Stimulated activated CD8-positive, alpha-beta memory T cell treated with anti-CD3 and anti-CD28 coated beads, Interleukin-12 subunit alpha, Interleukin-12 subunit beta, amount 100 ng/mL, for 24 hours (primary cell): ENCODE data around the gene ANK2.
"Not testable (repeated sequence)": the region's sequence is repeated elsewhere in the genome, so short reads cannot be mapped to it uniquely, and the experiment has no call there.

Experiments
- DNase-seq: peaks from one replicate; pipeline ENCODE4 v3.0.0-alpha.2; 2020; ENCODE audit errors: extremely low read depth

Gene ANK2

DNA sequence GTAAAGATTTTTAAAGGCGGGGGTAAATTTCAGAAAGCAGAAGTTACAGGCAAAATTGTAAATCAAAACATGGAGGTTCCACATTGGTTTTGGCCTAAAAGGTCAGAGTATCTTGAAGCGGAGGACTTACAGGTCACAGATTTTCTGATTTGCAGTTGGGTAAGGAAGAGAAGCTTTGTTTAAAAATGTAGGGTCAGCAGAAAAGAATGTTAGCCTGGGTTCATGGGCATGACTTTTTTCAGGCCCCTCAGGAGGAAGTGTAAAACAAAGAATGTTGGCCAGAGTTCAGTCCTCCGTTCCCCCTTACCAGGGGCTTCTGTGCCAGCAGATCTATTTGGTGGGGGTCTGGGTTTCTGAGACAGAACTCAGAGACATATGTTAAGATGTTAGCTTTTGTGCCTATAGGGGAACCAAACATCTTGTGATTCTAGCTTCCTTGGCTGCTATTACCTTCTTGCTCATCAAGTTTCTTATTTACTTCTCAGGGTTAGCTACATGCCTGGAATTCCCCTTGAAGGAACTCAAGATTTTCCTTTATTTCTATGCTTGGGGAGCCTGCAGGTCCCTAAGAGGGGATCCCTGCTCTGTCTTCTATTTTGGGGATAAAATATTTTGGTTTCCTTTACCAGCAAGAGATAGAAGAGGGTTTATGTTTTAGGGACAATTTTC is 160.3 kb downstream of the ANK2 start:
- no peak for DNase-seq

- DNase-seq = no peak
Measured at GRCh38 chr4:113212613-113213012, 163.2 kb downstream of the ANK2 start.

GRCh38 chr4:113221990-113222389 is 172.5 kb downstream of the ANK2 start:
- no peak for DNase-seq

DNA sequence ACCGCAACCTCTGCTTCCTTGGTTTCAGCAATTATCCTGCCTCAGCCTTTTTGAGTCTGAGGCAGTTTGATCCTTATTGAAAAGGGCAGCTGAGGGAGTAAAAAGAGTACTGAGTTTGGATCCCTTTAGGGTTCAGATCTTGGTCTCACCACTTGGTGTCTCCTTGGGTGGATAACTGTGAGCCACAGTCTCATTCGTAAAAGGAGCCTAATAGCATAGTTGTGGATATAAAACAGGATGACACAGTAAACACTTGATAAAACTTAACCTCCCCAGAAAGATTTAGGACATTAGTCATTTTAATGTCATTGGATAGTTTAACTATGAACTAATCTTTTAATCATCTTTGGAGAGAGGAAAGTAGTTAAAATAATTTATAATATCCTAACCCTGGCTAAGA is 173.0 kb downstream of the ANK2 start:
- DNase-seq = no peak

- no peak for DNase-seq
Measured at GRCh38 chr4:113223001-113223400, 173.5 kb downstream of the ANK2 start.

GRCh38 chr4:113232194-113232593 is 182.7 kb downstream of the ANK2 start:
- no peak for DNase-seq

- DNase-seq = no peak
Measured at GRCh38 chr4:113236916-113237315, 187.5 kb downstream of the ANK2 start.

DNA sequence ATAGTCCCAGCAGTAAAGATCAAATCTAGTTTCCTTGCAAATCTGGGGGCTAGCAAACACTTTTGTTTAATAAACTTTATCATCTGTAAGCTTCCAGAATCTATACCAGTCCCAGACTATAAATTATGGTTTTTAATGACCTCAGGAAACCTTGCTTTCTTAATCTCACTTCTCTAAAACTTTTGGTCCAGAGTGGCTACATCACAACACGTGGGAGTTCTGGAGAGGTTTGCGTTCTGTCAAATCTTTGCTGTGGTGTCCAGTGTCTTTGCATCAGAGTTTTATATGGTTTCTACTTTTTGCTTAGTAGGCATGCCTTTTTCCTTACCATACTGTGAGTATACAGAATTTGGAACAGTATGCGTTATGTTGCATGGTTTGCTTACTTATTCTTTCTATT is 193.9 kb downstream of the ANK2 start:
- no peak for DNase-seq

GRCh38 chr4:113244747-113245146 is 195.3 kb downstream of the ANK2 start:
- not testable (repeated sequence) for DNase-seq

- DNase-seq = no peak
Measured at GRCh38 chr4:113248320-113248719, 198.9 kb downstream of the ANK2 start.

DNA sequence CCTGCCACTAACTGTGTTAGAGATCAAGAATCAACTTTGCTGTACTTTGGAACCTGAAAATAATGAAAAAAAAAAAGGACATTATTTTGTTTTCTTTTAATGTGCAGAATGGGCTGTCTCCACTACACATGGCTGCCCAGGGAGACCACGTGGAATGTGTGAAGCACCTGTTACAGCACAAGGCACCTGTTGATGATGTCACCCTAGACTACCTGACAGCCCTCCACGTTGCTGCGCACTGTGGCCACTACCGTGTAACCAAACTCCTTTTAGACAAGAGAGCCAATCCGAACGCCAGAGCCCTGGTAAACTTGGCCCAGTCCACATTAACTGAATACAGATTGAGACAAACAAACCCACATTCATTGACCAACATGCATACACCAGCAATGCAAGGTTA is 206.2 kb downstream of the ANK2 start:
- DNase-seq = no peak

GRCh38 chr4:113256946-113257345 is 207.5 kb downstream of the ANK2 start:
- no peak for DNase-seq

DNA sequence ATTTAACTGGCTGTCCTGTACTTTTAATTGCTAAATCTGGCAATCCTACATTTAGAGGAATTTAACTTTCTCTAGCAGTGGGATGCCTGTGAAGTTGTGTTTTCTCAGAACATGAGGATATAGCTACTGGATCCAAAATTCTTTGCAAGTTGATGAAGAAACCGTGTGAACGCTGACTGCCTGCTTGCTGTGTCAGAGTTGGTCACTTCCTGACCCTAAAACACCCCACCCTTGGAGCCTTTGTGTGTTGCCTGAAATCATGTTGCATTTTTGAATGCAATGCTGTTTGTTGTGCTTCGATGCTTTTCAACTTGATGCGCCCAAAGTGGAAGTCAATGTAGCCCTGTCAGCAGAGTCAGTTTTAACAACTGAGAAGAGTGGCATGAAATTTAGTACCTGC is 211.2 kb downstream of the ANK2 start:
- no peak for DNase-seq

GRCh38 chr4:113263274-113263673 is 213.8 kb downstream of the ANK2 start:
- DNase-seq = no peak

DNA sequence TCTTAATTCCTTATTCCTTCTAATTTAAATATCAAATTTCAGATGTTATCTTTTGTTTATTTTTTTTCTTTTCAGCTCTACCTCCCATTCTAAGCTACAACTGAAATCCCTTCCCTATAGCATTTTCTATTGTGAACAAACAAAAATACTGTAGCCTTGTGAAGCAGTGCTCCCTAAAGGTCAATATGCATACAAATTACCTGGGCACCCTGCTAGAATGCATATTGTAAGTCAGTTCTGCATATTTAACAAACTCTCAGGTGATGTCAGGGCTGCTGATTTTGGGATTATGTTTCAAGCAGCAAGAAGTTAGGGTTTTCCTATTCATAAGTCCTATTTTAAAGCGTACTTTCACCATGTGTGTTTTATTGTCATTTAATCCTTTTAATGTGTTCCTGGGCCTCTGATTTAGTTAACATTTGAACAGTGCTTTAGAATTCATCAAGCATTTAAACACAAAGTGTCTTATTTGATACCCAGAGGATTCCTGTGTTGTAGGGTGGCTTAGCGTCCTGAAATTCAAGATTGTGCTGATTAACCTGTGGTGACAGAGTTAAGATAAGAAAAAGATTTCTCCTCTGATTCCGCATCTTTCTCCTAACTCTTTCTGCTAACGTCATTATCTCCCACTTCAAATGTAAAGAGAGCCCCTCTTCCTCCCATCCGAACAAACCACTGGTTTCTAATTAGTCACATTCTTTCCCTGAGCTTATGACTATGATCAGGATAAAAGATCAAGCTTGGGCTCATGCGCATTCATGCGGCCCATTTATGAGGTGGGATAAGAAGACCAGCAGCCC is 221.3 kb downstream of the ANK2 start:
- DNase-seq = no peak

DNA sequence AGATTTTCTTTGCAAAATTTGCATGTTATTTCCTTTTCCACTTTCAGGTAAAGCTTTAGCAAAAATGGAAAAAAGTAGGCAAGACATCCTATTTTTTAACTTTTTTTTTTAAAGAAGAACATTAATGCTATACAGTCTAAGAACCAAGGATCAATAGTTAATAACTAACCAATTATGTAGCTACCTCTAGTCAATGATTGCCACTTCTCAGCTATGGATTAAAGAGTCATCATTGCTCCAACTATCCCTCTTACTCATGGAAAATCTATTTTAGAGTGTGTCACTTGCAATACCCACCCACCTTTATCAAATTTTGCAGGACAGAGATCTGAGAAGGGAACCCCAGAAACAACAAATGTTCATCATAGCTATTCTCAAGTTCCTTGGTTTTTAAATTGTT is 223.1 kb downstream of the ANK2 start:
- no peak for DNase-seq

- DNase-seq = no peak
Measured at GRCh38 chr4:113273721-113274220, 224.3 kb downstream of the ANK2 start.

DNA sequence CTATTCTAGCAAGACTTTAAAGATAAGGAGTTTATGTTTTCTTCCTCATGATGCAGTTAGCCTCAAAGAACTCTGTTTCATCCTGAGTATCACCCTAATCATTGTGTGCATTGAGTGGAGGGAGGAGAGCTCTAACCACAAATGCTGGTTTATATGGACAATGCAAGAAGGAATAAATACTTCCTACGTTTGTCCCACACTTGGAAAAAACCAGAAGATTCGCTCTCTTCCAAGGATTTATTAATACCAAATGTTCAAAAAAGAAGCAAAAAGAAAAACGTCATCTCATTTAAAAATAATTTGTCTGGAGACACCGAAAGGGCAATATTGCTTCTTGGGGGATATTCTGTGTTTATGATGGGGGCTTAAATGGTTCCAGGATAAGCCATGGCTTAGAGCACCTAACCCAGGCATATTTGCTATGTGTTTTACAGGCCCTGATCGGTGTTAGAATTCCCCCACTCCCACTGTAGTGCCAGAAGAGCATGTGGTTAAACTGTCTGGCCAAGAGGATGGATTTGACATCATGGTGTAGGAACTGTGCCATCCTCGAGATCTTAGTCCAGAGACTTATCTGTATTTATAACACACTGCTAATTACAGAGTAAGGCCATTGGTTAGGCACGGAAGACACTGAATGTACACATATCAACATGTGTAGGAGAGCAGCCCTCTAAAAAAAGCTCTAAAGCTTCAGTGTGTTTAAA is 227.2 kb downstream of the ANK2 start:
- DNase-seq = no peak

DNA sequence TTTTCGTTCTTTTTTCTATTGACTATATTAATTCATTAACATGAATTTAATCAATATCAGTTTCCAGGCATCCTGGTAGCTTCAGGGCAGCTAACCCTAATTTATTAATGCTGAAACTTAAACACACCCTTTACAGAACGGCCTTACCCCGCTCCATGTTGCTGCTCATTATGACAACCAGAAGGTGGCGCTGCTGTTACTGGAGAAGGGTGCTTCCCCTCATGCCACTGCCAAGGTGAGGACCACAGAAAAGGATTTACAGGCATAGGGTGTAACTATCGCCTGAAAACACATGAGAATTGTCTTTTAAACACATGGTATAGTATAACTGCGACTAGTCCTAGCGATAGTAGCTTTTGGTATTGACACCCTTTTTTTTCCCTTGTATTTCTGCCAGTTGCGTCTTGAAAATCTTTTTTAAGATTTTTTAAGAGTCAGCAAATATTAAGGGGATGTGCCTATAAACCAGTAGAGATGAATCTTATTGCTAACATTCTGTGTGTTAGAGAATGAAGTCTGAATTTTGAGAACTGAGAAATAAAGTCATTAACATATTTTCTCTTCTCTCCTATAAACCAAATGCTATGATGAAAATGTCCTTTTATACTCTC is 229.0 kb downstream of the ANK2 start:
- peak; percentile 17 for DNase-seq

- no peak for DNase-seq
Measured at GRCh38 chr4:113285501-113285900, 236.0 kb downstream of the ANK2 start.

DNA sequence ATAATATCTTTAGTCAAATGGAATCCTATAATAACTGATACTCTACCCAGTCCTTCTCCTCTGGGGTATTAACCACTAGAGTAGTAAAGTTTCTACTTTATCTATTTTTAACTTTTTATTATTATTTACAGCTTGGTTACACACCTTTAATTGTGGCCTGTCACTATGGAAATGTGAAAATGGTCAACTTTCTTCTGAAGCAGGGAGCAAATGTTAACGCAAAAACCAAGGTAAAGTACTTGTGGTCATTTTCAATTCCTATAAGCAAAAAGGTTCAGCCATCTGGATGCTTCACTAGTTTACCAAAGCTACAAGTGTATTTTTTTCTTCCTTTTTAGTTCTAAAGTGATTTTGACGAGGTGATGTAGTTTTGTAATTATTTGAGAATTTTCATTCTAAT is 238.8 kb downstream of the ANK2 start:
- no peak for DNase-seq

- no peak for DNase-seq
Measured at GRCh38 chr4:113288696-113289095, 239.2 kb downstream of the ANK2 start.
